Thoracic aorta (tissue), 2 donors: ENCODE measurements around the gene CRTC1. TPM values are rescaled to one million over a fixed set of nuclear protein-coding genes. Genes with fewer than 3 reads are reported as not detected.

Source experiments
- ATAC-seq: fragments of 150-250 bp; one replicate; pipeline ENCODE4 v1.8.0; 2017; ENCODE audit warnings: low read depth; ENCODE audit not compliant: insufficient number of reproducible peaks, low FRiP score
- DNase-seq: peaks from one replicate; pipeline ENCODE4 v3.0.0-alpha.2; 2020; ENCODE audit warnings: low spot score
- H3K27ac ChIP-seq, 2 donors: fragments of 200-600 bp; sonication (generic); 1 replicate in 1 of 2; 2 replicates in 1 of 2; pipeline ENCODE4 v1.5.1; 2016; ENCODE audit warnings: mild to moderate bottlenecking in 2 of 2, moderate library complexity in 2 of 2
- H3K27me3 ChIP-seq: fragments of 200-600 bp; sonication (generic); replicated peaks from 2 replicates; pipeline ENCODE4 v1.6.0; 2016; ENCODE audit warnings: mild to moderate bottlenecking; ENCODE audit not compliant: insufficient read depth
- H3K36me3 ChIP-seq: fragments of 200-600 bp; sonication (generic); one replicate; pipeline ENCODE4 v1.5.1; 2016
- H3K4me1 ChIP-seq, 2 donors: fragments of 200-600 bp; sonication (generic); 1 replicate in 1 of 2; 2 replicates in 1 of 2; pipeline versions ENCODE4 v1.5.1 to v1.6.0; 2016; ENCODE audit warnings: low read depth in 2 of 2, mild to moderate bottlenecking in 1 of 2; ENCODE audit not compliant: control insufficient read depth in 1 of 2
- H3K4me3 ChIP-seq: fragments of 200-600 bp; sonication (generic); 2 replicates; pipeline ENCODE4 v1.5.1; 2016; ENCODE audit warnings: mild to moderate bottlenecking
- H3K9me3 ChIP-seq: fragments of 200-600 bp; sonication (generic); 2 replicates; pipeline ENCODE4 v1.5.1; 2016
- total RNA-seq, 2 donors: library from RNA; depleted of rRNA; stranded (reverse); fragments of >200 nt; gene quantifications; one replicate each; pipeline versions ENCODE4 v1.1.0 to v1.2.3, GENCODE V29; 2016
- TF ChIP-seq, protein P1 (sequence below): fragments of 200-600 bp; sonication (generic); IDR thresholded peaks from one replicate; pipeline ENCODE4 v1.5.1; 2019; ENCODE audit warnings: antibody characterized with exemption

CRTC1 gene
- total RNA-seq, 2 donors from 2014 or later = 8.7 to 11.2 TPM

GRCh38 chr19:18831524-18832305, 148.2 kb downstream of the CRTC1 start, which contains the start of gene UPF1:
TSS of gene UPF1 (plus strand) at chr19:18831959. CDS start at chr19:18832210, 251 bp downstream.
- DNase-seq = peak; percentile 47
- no peaks in the 10 kb centered on the region for H3K36me3 ChIP-seq
- TF ChIP-seq, protein P1, sequence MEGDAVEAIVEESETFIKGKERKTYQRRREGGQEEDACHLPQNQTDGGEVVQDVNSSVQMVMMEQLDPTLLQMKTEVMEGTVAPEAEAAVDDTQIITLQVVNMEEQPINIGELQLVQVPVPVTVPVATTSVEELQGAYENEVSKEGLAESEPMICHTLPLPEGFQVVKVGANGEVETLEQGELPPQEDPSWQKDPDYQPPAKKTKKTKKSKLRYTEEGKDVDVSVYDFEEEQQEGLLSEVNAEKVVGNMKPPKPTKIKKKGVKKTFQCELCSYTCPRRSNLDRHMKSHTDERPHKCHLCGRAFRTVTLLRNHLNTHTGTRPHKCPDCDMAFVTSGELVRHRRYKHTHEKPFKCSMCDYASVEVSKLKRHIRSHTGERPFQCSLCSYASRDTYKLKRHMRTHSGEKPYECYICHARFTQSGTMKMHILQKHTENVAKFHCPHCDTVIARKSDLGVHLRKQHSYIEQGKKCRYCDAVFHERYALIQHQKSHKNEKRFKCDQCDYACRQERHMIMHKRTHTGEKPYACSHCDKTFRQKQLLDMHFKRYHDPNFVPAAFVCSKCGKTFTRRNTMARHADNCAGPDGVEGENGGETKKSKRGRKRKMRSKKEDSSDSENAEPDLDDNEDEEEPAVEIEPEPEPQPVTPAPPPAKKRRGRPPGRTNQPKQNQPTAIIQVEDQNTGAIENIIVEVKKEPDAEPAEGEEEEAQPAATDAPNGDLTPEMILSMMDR = no peak
- peaks cover 6% of the 10 kb centered on the region for H3K9me3 ChIP-seq
- H3K27me3 ChIP-seq = no peaks in the 10 kb centered on the region
- H3K4me1 ChIP-seq = peaks cover 16 to 35% of the 10 kb centered on the region in 2 donors
- peak within 1 kb of the TSS; percentile 92 for H3K4me3 ChIP-seq
- peak within 1 kb of the TSS; percentile 65 to 74 for H3K27ac ChIP-seq
- peak; percentile 82 for ATAC-seq

Other genes with a start within 250 kb of the CRTC1 start
- gene ISYNA1, start 245.5 kb upstream of the CRTC1 start, total RNA-seq = 100 to 1,000 TPM in 1 of 2 donors, 10 to 100 TPM in 1; 60.9 to 143 TPM
- gene ELL, start 161.6 kb upstream of the CRTC1 start, total RNA-seq = 10 to 100 TPM; 28.3 to 35.0 TPM
- 100 to 1,000 TPM; 237 to 446 TPM for gene FKBP8, start 140.1 kb upstream of the CRTC1 start, total RNA-seq
- gene KXD1, start 125.8 kb upstream of the CRTC1 start, total RNA-seq = 100 to 1,000 TPM in 1 of 2 donors, 10 to 100 TPM in 1; 99.6 to 174 TPM
- gene UBA52, start 111.8 kb upstream of the CRTC1 start, total RNA-seq = 100 to 1,000 TPM; 306 to 438 TPM
- gene REX1BD, start 94.9 kb upstream of the CRTC1 start, total RNA-seq = 10 to 100 TPM; 36.3 to 66.6 TPM
- 1,000 to 10,000 TPM in 1 of 2 donors, 10 to 100 TPM in 1; 85.9 to 1,063 TPM for gene CRLF1, start 76.9 kb upstream of the CRTC1 start, total RNA-seq
- gene TMEM59L, start 70.8 kb upstream of the CRTC1 start, total RNA-seq = 1 to 10 TPM; 3.2 to 6.5 TPM
- gene KLHL26, start 46.7 kb upstream of the CRTC1 start, total RNA-seq = 10 to 100 TPM; 11.2 to 24.5 TPM
- gene COMP, start 107.6 kb downstream of the CRTC1 start, total RNA-seq = 10 to 100 TPM; 16.9 to 29.8 TPM
- gene UPF1, start 148.3 kb downstream of the CRTC1 start, total RNA-seq = 10 to 100 TPM; 56.5 to 95.2 TPM
- gene CERS1, start 212.5 kb downstream of the CRTC1 start, total RNA-seq = 1 to 10 TPM; 1.1 to 1.7 TPM
- gene COPE, start 235.7 kb downstream of the CRTC1 start, total RNA-seq = 100 to 1,000 TPM; 134 to 266 TPM
- 10 to 100 TPM; 34.5 to 41.7 TPM for gene DDX49, start 236.0 kb downstream of the CRTC1 start, total RNA-seq